Lung (tissue), 12 donors: ENCODE data around the gene PSD2. TPM values are rescaled to one million over a fixed set of nuclear protein-coding genes. Genes with fewer than 3 reads are reported as not detected.

Source experiments
- ATAC-seq: fragments of 200-7000 bp; cut with Tn5 transposase; one replicate; pipeline ENCODE4 v1.9.1; 2020; ENCODE audit warnings: moderate number of reproducible peaks; ENCODE audit not compliant: insufficient read depth, low FRiP score
- DNase-seq, 3 donors: peaks; one replicate each; pipeline ENCODE4 v3.0.0-alpha.2; 2013 to 2017
- H3K27ac ChIP-seq, 2 donors: one replicate each; pipeline ENCODE4 v1.5.1; 2013; ENCODE audit warnings: mild to moderate bottlenecking in 2 of 2, moderate library complexity in 2 of 2, control low read depth in 1 of 2, inconsistent platforms in 1 of 2, low read depth in 1 of 2, low read length in 1 of 2
- H3K27me3 ChIP-seq, 3 donors: one replicate each; pipeline ENCODE4 v1.5.1; 2013; ENCODE audit warnings: low read length in 2 of 3; ENCODE audit not compliant: control insufficient read depth in 3 of 3, insufficient read depth in 3 of 3
- H3K36me3 ChIP-seq, 4 donors: one replicate each; pipeline ENCODE4 v1.5.1; 2013; ENCODE audit warnings: low read length in 4 of 4, mild to moderate bottlenecking in 1 of 4, moderate library complexity in 1 of 4; ENCODE audit not compliant: control insufficient read depth in 4 of 4, insufficient read depth in 4 of 4
- H3K4me1 ChIP-seq, 5 donors: one replicate each; pipeline ENCODE4 v1.5.1; 2013; ENCODE audit warnings: low read length in 5 of 5, mild to moderate bottlenecking in 2 of 5, moderate library complexity in 1 of 5; ENCODE audit not compliant: control insufficient read depth in 5 of 5, insufficient read depth in 5 of 5
- H3K4me3 ChIP-seq: one replicate; pipeline ENCODE4 v1.5.1; 2013; ENCODE audit warnings: mild to moderate bottlenecking, control low read depth, moderate library complexity
- H3K9ac ChIP-seq, 2 donors: one replicate each; pipeline ENCODE4 v1.5.1; 2013; ENCODE audit warnings: low read length in 2 of 2, control low read depth in 1 of 2; ENCODE audit not compliant: insufficient read depth in 1 of 2
- H3K9me3 ChIP-seq, 4 donors: one replicate each; pipeline ENCODE4 v1.5.1; 2013; ENCODE audit warnings: low read length in 3 of 4, mild to moderate bottlenecking in 1 of 4, moderate library complexity in 1 of 4; ENCODE audit not compliant: control insufficient read depth in 4 of 4, insufficient read depth in 3 of 4
- WGBS, 2 donors: extraction: QIAGEN DNeasy Blood & Tissue Kit; methylation state at CpG; one replicate each; pipeline ENCODE4 v1.1.7; 2013; 5-methylcytosine and 5-hydroxymethylcytosine counted together
- polyA plus RNA-seq, 2 donors: library from polyadenylated mRNA; stranded (reverse); fragments of 200-250 nt; gene quantifications; one replicate each; pipeline ENCODE4 v1.2.1, GENCODE V29; 2013
- total RNA-seq, 2 donors: library from RNA; depleted of rRNA in 1 of 2; stranded (reverse); fragments of >200 nt in 1 of 2; gene quantifications; one replicate each; pipeline ENCODE4 v1.2.1, GENCODE V29; 2014 to 2021
- TF ChIP-seq, protein P1 (sequence below): IDR thresholded peaks from 2 replicates; pipeline ENCODE4 v1.5.1; 2012; ENCODE audit warnings: mild to moderate bottlenecking; ENCODE audit errors: control extremely low read depth, extremely low read depth
- donor health status: control.
- donor health status: control.
- donor health status: Bipolar disorder and iron deficiency.
- donor health status: healthy.
- donor health status: DM: yes; HTN: yes; CAD: no.

The PSD2 gene
- total and polyA plus RNA-seq, 4 donors = 0.01 to 0.20 (median 0.05) TPM

DNA sequence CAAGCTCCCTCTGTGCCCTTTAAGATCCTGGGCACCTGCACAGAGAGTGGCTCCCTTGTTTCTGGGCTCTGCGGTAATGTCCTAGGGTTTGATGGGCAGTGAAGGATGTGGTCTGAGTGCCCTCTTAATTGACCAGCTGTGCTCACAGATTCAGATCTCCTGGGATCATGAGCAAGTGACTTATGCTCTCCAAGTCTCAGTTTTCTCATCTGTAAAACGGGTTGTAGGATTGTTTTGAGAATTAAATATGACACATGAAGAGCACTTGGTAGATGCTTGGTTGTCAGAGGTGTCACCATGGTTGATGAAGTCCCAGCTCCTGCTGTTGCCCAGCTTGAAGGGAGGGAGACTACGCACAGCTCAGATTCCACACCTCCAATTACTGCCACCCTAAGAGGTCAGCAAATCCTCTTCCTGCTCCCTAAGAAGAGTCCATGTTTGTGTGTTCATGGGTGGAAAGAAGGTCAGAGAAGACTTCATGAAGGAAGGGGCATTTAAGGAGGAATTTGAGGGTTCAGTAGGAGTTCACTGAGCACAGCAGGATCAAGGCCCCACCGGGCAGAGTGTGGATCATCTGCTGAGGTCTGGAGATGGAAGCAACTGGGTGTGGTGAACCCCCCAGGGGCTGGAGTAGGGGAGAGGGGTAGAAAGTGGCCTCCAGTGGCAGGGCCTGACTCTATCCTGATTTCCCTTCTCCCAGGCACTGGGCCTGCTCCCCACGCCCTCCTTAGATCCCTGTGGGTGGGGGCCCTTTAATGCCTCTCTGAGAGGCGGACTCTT, 1.4 kb upstream of the PSD2 start:
- WGBS, 2 donors = 80% methylated on average over 6 of the region's 6 CpGs
- Histone ChIP-seq H3K27me3 (peaks cover 5 to 34% (median 34%) of the 10 kb centered on the region in 3 donors), H3K4me3 (no peak overlapping the region), H3K9me3 (no peaks in the 10 kb centered on the region), H3K4me1 (peaks cover 0 to 6% (median 0%) of the 10 kb centered on the region in 5 donors), H3K9ac (no peak overlapping the region), H3K27ac (no peak overlapping the region), H3K36me3 (no peaks in the 10 kb centered on the region)
- TF ChIP-seq, protein P1, sequence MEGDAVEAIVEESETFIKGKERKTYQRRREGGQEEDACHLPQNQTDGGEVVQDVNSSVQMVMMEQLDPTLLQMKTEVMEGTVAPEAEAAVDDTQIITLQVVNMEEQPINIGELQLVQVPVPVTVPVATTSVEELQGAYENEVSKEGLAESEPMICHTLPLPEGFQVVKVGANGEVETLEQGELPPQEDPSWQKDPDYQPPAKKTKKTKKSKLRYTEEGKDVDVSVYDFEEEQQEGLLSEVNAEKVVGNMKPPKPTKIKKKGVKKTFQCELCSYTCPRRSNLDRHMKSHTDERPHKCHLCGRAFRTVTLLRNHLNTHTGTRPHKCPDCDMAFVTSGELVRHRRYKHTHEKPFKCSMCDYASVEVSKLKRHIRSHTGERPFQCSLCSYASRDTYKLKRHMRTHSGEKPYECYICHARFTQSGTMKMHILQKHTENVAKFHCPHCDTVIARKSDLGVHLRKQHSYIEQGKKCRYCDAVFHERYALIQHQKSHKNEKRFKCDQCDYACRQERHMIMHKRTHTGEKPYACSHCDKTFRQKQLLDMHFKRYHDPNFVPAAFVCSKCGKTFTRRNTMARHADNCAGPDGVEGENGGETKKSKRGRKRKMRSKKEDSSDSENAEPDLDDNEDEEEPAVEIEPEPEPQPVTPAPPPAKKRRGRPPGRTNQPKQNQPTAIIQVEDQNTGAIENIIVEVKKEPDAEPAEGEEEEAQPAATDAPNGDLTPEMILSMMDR = no peak
- DNase-seq (no peak), ATAC-seq (no peak)

DNA sequence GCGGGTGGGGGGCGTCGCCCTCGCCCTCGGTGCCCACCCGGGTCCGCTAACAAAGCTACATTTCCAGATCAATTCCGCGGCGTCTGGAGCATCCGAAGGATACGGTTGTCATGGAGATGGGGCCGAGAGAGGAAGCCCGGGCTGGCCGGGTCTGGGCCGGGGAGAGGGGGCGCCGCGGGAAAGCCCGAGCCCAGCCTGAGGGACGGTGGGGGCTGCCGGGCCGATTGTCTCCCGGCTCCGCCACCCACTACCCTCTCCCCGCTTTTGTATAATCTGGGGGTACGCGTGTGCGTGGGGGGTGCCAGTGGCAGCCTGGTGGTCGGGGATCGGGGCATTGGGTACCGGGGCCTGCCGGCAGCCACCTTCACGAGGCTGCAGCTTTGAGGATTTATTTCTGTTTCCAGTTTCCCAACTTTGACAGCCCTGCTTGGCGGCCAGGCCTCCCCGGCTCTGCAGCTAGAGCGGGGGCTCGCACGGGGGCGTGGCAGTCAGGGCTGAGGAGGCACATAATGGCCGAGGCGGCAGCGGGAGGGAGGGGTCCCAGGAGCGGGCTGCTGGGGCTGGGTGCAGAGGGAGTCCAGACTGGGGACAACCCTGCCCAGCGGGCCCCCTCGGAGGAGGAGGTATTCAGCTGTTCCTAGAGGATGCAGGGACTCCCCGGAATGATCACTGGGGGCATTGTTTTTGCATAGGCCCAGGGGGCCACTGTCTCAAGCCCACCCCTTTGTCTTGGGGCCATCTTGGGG, 626 bp downstream of the PSD2 start:
- Histone ChIP-seq H3K27ac (no peak overlapping the region), H3K9ac (no peak overlapping the region), H3K9me3 (no peaks in the 10 kb centered on the region), H3K36me3 (no peaks in the 10 kb centered on the region), H3K4me3 (no peak overlapping the region), H3K4me1 (peaks cover 0 to 9% (median 2%) of the 10 kb centered on the region in 5 donors), H3K27me3 (peaks cover 5 to 38% (median 34%) of the 10 kb centered on the region in 3 donors)
- 3 to 6% methylated on average over 35 to 47 of the region's 47 CpGs for WGBS, 2 donors
- no peak for ATAC-seq
- TF ChIP-seq, protein P1 = no peak
- DNase-seq = peak in 2 of 3 donors; percentile 17 to 25

DNA sequence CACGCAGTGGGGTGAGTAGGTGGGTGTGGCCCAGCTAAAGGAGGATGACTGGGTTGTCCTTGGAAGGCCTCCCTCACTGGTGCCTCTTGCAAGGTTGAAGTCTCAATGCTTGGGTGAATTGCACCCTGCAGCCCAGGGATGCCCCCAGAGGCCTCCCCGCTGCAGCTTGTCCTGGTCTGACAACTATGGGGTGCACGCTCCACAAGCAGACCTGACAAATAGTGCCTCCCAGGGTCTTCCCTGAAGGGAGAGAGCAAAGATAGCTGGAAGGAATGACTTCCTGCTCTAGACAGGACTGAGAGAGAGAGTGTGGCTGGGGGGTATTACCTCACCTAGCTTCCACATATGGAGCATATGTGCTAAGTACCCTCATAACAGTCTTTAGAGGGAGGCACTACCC, 1.7 kb downstream of the PSD2 start:
- Histone ChIP-seq H3K27me3 (peaks cover 5 to 38% (median 34%) of the 10 kb centered on the region in 3 donors), H3K9ac (no peak overlapping the region), H3K9me3 (no peaks in the 10 kb centered on the region), H3K27ac (no peak overlapping the region), H3K4me1 (peaks cover 0 to 9% (median 2%) of the 10 kb centered on the region in 5 donors), H3K36me3 (no peaks in the 10 kb centered on the region), H3K4me3 (no peak overlapping the region)
- no peak for ATAC-seq
- TF ChIP-seq, protein P1 = no peak
- no peak for DNase-seq
- WGBS, 2 donors = 70 to 84% methylated on average over 3 of the region's 3 CpGs
